Sigmoid colon (tissue), 4 donors: ENCODE results near the gene SURF4.

ENCODE experiments used
- EP300 ChIP-seq, 4 donors: sonication (generic); formaldehyde crosslinking; IDR thresholded peaks; one replicate each; pipeline ENCODE4 v1.6.1; 2017; ENCODE audit warnings: antibody characterized with exemption in 4 of 4
- TF ChIP-seq, protein P1 (sequence below), 4 experiments: fragments of 450-650 bp in 3 of 4; fragments of 200-600 bp in 1 of 4; IDR thresholded peaks; one replicate each; pipeline ENCODE4 v1.5.1; 2016 to 2019; ENCODE audit warnings: antibody characterized with exemption in 4 of 4, mild to moderate bottlenecking in 3 of 4, moderate library complexity in 2 of 4

DNA sequence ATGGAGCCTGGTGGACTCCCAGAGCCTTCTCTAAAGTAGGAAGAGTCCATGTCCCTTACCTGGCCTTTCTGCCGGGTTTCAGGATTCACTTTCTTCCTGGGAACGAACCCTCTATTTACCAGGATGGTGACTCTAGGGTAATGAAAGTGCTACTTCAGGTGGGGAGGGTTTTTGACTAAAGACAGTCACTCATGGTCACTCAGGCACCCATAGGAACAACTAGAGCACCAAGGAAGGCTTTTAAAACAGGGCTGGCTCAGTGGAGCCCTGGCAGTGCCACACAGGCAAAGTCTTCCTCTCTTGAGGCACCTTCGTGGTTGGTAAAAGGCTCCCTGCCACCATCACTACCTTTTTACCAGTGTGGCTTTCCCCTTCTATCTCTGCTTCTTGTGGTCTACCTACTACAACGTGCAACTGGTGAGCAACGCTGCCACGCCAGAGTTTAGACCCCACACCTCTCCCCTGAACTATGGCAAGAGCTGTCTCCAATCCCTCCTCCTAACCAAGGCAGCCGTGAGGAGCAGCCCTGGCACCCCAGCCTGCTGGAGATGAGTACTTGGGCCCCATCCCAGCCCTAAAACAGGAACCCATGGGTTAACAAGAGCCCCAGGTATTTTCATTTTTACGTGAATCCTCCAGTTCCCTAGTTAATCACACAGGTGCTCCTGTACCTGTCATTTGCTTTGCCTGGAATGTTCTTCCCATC lies 23.1 kb downstream of the SURF4 start:
- TF ChIP-seq, protein P1, sequence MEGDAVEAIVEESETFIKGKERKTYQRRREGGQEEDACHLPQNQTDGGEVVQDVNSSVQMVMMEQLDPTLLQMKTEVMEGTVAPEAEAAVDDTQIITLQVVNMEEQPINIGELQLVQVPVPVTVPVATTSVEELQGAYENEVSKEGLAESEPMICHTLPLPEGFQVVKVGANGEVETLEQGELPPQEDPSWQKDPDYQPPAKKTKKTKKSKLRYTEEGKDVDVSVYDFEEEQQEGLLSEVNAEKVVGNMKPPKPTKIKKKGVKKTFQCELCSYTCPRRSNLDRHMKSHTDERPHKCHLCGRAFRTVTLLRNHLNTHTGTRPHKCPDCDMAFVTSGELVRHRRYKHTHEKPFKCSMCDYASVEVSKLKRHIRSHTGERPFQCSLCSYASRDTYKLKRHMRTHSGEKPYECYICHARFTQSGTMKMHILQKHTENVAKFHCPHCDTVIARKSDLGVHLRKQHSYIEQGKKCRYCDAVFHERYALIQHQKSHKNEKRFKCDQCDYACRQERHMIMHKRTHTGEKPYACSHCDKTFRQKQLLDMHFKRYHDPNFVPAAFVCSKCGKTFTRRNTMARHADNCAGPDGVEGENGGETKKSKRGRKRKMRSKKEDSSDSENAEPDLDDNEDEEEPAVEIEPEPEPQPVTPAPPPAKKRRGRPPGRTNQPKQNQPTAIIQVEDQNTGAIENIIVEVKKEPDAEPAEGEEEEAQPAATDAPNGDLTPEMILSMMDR (IDR thresholded peaks at IDR 0.05) = no peak
- no peak for TF ChIP-seq EP300 (IDR thresholded peaks at IDR 0.05)
